NCI-H187 treated with DMSO at 0.1 percent for 48 hours (cell line): ENCODE results near the gene LONP1.

Experiments
- DNase-seq: peaks from one replicate; lab custom pipeline; 2025; lab: John Stamatoyannopoulos, UW

The LONP1 gene

GRCh38 chr19:5678071-5678718, 41.8 kb downstream of the LONP1 start:
- no peak for DNase-seq

DNA sequence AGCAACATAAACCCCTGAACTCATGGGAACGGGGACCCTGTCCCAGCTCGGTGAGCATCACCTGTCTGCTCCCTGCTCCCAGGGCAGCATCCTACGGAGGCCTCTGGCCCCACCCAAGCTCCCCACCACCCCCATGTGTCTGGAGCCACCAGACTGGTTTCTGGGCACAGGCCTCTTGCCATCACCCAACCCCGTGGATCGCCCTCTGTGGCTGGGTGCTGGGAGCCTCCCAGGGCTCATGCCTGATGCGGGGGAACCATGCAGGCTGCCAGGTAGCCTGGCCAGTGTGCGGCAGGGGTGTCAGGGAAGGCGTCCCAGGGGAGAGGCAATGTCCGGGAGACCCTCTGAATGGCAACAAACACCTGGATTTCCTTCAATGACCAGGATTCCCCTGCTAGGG, 42.4 kb downstream of the LONP1 start:
- DNase-seq: no peak

DNA sequence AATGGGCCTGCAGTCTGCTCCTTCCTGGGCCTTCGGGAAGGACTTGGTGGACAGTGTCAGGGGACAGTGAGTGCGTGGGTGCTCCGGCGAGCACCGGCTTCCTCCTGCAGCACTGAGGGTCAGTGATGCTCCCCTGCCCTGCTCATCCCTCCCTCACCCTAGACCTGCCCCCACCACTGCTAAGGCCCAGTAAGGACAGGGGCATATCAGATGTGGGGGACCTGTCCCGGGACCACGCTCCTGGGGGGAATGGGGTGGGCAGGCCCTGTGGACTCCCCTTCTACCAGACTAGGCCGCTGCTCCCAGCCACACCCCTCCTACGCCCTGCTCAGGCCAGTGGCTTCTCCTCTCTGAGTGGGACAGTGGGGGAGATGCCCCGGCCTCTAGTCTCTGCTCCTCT, 42.8 kb downstream of the LONP1 start:
- DNase-seq: no peak

DNA sequence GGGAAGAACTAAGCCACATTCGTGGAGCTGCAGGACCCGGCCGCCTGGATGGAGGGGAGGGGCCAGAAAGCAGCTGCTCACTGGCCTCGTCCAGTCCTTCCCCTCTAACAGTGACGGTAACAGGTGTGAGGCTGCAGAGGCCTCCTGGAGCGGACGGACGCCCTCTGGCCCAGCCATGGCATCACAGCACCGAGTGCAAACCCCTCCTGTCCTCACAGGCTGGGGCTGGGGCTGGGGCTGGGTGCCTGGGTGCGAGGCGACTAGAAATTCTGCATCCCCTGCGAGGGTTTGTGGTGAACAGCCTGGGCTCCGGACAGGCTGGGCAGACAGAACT, 43.2 kb downstream of the LONP1 start:
- no peak for DNase-seq

- DNase-seq: no peak
These were observed 43.7 kb downstream of the LONP1 start for GRCh38 chr19:5676105-5676771.

- DNase-seq: no peak
These were observed 45.2 kb downstream of the LONP1 start for GRCh38 chr19:5674714-5675113.

DNA sequence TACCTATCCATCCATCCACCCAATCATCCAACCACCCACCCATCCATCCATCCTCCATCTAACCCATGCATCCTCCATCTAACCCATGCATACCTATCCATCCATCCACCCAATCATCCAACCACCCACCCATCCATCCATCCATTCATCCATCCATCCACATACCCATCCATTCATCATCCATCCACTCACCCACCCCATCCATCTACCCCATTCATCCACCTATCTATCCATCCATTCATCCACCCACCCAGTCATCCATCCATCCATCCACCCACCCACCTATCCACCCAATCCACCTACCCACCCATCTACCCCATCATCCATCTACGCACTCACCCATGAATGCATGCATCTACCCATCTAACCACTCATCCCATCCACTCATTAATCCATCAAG, 46.2 kb downstream of the LONP1 start:
- DNase-seq: no peak

- no peak for DNase-seq
These were observed 47.1 kb downstream of the LONP1 start for GRCh38 chr19:5672708-5673459.

- DNase-seq: no peak
These were observed 48.3 kb downstream of the LONP1 start for GRCh38 chr19:5671600-5671999.

DNA sequence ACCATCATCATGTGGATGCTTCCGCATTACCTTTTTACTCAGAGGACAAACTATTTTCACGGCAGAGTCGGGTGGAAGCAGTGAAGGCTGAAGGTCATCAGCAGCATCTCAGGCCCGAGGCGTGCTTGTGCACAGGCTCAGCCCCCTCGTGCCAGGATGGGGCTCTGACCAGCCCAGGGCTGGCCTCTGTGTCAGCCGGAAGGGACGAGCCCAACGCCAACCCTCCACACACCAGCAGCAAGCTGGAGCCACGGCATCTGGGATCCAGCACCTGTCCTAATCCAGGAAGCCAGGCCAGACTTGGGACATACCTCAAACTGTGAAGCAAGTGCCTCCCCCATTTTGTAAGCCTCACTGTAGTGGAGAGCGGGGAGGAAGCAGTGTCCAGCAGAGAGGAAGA, 50.7 kb downstream of the LONP1 start:
- no peak for DNase-seq

DNA sequence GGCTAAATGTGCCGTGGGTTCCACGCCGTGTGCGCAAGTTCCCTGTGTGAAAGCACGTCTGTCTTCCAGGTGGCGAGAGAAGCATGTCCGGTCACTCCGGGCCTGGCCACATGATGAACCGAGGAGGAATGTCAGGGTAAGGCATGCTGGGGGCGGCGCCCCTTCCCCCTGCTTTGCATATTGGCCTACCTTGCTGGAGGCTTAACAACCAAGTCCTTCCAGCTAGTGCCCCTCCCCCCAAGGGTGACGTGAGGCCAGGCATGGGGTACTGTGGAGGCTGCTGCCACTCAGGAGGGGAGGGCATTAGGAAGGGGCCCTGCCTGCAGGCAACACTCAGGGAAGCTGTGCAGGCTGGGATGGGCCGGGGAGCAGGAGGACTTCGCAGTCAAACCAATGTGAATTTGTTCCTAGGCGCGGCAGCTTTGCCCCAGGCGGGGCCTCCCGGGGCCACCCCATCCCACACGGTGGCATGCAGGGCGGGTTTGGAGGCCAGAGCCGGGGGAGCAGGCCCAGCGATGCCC, 52.1 kb downstream of the LONP1 start:
- no peak for DNase-seq

GRCh38 chr19:5666921-5667610, 52.9 kb downstream of the LONP1 start:
- no peak for DNase-seq

DNA sequence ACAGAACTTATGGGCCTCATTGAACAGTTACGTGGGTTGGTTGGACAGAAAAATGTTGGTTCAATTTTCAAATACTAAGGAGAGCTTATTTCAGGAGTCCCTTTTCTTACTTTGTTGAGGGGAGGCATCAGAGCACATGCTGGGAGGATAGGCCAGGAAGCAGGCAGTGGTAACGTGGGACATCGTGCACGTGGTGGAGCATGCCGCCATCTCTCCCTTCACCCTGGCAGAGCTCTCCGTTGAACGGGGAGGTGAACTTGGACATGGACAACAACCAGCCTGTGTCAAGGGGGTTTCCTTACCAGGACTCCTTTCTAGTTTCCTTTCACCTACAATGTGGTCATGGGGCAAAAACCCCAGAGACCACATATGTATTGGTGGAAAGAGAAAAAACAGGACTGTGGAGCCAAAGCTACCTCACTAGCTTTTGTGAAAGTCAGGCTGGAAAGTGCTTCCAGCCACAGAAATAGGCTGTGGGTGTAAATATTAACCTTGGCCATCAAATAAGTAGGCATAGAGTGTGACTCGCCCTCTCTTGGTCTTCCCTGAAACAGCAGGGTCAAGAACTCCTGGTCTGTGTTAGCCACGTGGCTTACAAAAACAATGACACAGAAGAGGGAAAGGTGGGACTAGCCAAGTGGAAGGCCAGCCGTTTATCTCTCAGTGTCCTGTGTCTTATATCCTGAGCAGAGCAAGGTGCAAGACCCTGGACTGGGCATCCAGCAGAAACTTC, 54.0 kb downstream of the LONP1 start:
- DNase-seq: no peak

DNA sequence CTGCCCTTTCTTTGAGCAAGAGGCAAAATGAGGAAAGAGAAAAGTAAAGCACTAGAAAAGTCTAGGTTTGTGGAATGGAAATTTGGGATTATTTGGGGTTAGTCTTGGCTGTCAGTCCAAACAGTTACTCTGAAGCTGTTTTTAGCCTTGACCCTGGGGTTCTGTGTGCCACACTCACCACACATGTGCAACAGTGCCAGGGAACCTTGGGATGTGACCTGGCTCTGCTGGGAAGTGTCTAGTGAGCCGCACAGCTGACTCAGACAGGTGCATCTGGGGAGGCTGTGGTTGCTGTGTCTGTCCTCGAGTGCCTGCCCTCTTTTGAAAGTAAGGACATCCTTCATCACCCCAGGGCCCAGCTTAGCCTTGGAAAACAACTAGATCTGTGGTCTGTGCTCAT, 55.4 kb downstream of the LONP1 start:
- DNase-seq: no peak

DNA sequence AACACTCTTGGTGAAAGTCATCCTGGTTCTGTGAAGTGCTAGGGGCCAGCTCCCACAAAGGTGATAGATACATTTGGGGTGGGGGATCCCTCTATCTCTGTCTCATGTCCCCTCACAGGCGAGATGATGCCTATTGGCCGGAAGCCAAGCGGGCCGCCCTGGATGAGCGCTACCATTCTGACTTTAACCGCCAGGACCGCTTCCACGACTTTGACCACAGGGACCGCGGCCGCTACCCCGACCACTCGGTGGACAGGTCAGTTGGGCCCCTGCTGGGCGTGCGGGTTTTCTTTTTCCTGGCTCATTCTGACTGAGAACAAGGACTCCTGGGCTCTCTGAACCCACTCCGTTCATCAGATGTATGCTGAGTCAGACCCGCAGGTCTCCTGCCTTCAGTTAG, 56.0 kb downstream of the LONP1 start:
- DNase-seq: no peak

DNA sequence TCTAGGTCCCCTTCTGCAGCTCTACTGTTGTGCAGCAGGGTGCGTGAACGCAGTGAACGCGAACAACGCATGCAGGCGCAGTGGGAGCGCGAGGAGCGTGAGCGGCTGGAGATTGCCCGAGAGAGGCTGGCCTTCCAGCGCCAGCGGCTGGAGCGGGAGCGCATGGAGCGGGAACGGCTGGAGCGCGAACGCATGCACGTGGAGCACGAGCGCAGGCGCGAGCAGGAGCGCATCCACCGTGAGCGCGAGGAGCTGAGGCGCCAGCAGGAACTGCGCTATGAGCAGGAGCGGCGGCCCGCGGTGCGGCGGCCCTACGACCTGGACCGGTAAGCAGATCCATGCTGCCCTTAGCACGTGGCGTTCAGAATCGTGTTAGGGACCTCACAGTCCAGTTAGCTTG, 58.5 kb downstream of the LONP1 start:
- no peak for DNase-seq

DNA sequence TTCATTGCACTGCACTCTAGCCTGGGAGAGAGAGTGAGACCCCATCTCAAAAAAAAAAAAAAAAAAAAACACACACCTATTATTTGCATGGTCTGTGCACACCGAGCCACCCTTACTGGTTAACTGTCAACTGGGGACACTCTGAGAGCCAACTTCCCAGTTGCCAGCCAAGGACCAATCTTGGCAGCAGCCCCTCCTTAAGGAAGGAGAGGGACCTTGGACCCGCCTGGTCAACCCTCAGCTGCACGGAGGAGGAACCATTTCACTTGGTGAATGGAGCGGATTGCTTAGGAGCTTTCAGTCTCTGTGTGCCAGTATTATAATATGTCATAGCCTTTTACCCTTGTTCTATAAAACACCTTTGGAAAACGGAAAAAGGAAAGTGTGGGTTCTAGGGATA, 64.5 kb downstream of the LONP1 start:
- no peak for DNase-seq

DNA sequence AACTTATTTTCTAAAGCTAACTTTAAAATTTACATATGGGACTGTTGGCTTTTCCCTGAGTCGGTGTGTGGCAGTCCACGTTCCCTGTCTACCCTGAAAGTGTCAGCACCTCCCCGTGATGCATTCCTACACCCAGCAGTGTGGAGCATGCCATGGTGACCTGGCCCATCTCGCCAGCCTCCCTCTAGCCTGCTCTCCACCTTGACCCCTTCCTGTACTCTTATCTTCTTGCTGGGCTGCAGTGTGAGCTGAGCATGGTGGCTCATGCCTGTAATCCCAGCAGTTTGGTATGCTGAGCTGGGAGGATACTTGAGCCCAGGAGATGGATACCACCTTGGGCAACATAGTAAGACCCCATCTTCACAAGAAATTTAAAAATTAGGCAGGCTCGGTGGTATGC, 65.0 kb downstream of the LONP1 start:
- DNase-seq: no peak

GRCh38 chr19:5652261-5652660, 67.7 kb downstream of the LONP1 start:
- DNase-seq: no peak

DNA sequence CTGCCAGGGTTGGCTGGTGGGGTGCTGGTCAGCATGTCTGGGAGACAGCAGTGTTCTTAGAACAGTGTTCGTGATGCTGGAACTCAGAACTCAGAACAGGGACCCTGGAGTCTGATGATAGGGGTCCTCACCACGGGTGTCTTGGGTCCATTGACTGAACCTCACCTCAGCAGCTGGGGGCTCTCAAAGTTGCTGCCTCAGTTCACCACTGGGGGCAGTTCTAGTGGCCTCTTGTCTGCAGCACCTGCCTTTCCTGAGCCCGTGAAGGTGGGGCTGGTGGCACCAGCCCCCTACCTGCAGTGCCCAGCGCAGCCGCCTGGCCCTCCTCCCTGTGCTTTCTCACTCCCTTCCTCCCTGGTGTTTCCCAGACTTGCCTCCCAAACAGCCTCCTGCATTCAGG, 68.6 kb downstream of the LONP1 start:
- DNase-seq: no peak

DNA sequence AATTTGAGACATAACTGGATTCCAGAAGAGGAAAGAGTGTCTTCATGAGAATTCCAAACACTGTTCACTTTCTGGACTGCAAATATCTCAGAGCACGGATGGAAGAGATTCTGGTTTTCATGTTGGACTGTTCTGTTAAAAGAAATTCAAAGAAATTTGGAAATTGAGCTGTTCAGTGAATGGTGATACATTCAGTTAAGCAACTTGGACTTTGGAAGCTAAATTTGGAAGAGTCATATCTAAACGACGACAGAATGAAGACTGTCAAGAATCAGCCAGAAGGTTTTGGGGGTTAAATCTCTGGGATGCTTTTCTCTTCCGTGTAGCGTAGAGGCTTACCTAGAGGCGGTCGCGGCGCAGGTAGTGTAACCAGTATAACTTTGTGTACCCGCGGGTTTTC, 71.5 kb downstream of the LONP1 start:
- DNase-seq: no peak

GRCh38 chr19:5646703-5647102, 73.2 kb downstream of the LONP1 start:
- no peak for DNase-seq
